OCI-LY1 (cell line): ENCODE measurements around the gene TTLL10.

ENCODE experiments used
- H2AFZ ChIP-seq: fragments of 200-600 bp; sonication (generic), shearing (Covaris generic); 2 replicates; pipeline ENCODE4 v1.6.0; 2014; ENCODE audit warnings: antibody characterized with exemption, mild to moderate bottlenecking, low read length
- H3F3A ChIP-seq: fragments of 200-600 bp; sonication (generic), shearing (Covaris generic); 2 replicates; pipeline ENCODE4 v1.6.0; 2014; ENCODE audit warnings: mild to moderate bottlenecking, antibody characterized with exemption, low read length, moderate library complexity; ENCODE audit not compliant: insufficient read depth
- H3K27ac ChIP-seq: fragments of 200-600 bp; sonication (generic); 2 replicates; pipeline ENCODE4 v1.5.1; 2014; ENCODE audit warnings: low read length, mixed run types, mild to moderate bottlenecking, low read depth; ENCODE audit not compliant: poor library complexity, severe bottlenecking
- H3K27me3 ChIP-seq: fragments of 200-600 bp; sonication (generic); 2 replicates; pipeline ENCODE4 v1.6.0; 2014; ENCODE audit warnings: antibody characterized with exemption, mild to moderate bottlenecking, low read length, moderate library complexity; ENCODE audit not compliant: insufficient read depth
- H3K36me3 ChIP-seq: fragments of 200-600 bp; sonication (generic); 2 replicates; pipeline ENCODE4 v1.6.1; 2014; ENCODE audit warnings: mild to moderate bottlenecking, antibody characterized with exemption, low read length, moderate library complexity, mixed read lengths; ENCODE audit not compliant: insufficient read depth
- H3K4me1 ChIP-seq: fragments of 200-600 bp; sonication (generic); 2 replicates; pipeline ENCODE4 v1.5.1; 2014; ENCODE audit warnings: mild to moderate bottlenecking, low read length, moderate library complexity; ENCODE audit not compliant: insufficient read depth, severe bottlenecking
- H3K4me2 ChIP-seq: fragments of 200-600 bp; sonication (generic), shearing (Covaris generic); 2 replicates; pipeline ENCODE4 v1.6.1; 2014; ENCODE audit warnings: low read length
- H3K4me3 ChIP-seq: fragments of 200-600 bp; sonication (generic); 2 replicates; pipeline ENCODE4 v1.5.1; 2014; ENCODE audit warnings: low read length, low read depth, mild to moderate bottlenecking, mixed read lengths; ENCODE audit not compliant: poor library complexity, severe bottlenecking
- H3K79me2 ChIP-seq: fragments of 200-600 bp; shearing (Covaris generic); 2 replicates; pipeline ENCODE4 v1.6.1; 2016; ENCODE audit warnings: mixed run types, low read length, mixed read lengths; ENCODE audit not compliant: insufficient read depth
- H3K9ac ChIP-seq: fragments of 200-600 bp; sonication (generic), shearing (Covaris generic); 2 replicates; pipeline ENCODE4 v1.6.1; 2014; ENCODE audit warnings: mild to moderate bottlenecking, low read length, mixed read lengths
- H3K9me2 ChIP-seq: fragments of 200-600 bp; sonication (generic), shearing (Covaris generic); 2 replicates; pipeline ENCODE4 v1.6.1; 2014; ENCODE audit warnings: low read depth, mild to moderate bottlenecking, low read length, mixed read lengths
- H3K9me3 ChIP-seq: fragments of 200-600 bp; shearing (Covaris generic); 2 replicates; pipeline ENCODE4 v1.6.1; 2014; ENCODE audit warnings: low read length, mixed read lengths
- H4K20me1 ChIP-seq: fragments of 200-600 bp; sonication (generic), shearing (Covaris generic); 2 replicates; pipeline ENCODE4 v1.6.0; 2016; ENCODE audit warnings: mild to moderate bottlenecking, low read length; ENCODE audit not compliant: insufficient read depth
- CTCF ChIP-seq: fragments of 200-600 bp; sonication (generic), shearing (Covaris generic); IDR thresholded peaks from 2 replicates; pipeline ENCODE4 v1.5.1; 2017; ENCODE audit warnings: mild to moderate bottlenecking, antibody characterized with exemption, low read length, moderate library complexity, mixed read lengths
- EZH2 ChIP-seq: fragments of 200-600 bp; sonication (generic), shearing (Covaris generic); IDR thresholded peaks from 2 replicates; pipeline ENCODE4 v1.8.0; 2017; ENCODE audit warnings: borderline replicate concordance, mixed run types, mild to moderate bottlenecking, antibody characterized with exemption, low read length, moderate library complexity, mixed read lengths

The TTLL10 gene

GRCh38 chr1:1145547-1145914, 28.1 kb upstream of the TTLL10 start:
- Histone ChIP-seq H3F3A (no peaks in the 10 kb centered on the region), H3K27ac (no peak overlapping the region), H2AFZ (no peak overlapping the region), H3K27me3 (peaks cover 12% of the 10 kb centered on the region; the same call in 1 of the 2 replicates), H3K4me3 (no peak overlapping the region), H3K9ac (no peak overlapping the region), H3K9me2 (no peaks in the 10 kb centered on the region), H3K4me2 (no peak overlapping the region), H3K36me3 (no peaks in the 10 kb centered on the region), H3K79me2 (no peaks in the 10 kb centered on the region), H3K9me3 (no peaks in the 10 kb centered on the region), H4K20me1 (no peaks in the 10 kb centered on the region), H3K4me1 (peaks cover 10% of the 10 kb centered on the region)
- TF ChIP-seq EZH2 (no peak), CTCF (no peak)

GRCh38 chr1:1146026-1146425, 27.7 kb upstream of the TTLL10 start:
- H4K20me1 ChIP-seq = no peaks in the 10 kb centered on the region
- no peaks in the 10 kb centered on the region for H3K9me2 ChIP-seq
- peaks cover 12% of the 10 kb centered on the region; the same call in 1 of the 2 replicates for H3K27me3 ChIP-seq
- H3K4me3 ChIP-seq = no peak overlapping the region
- H3K9ac ChIP-seq = no peak overlapping the region
- H3K4me2 ChIP-seq = no peak overlapping the region
- H3K27ac ChIP-seq = no peak overlapping the region
- H3F3A ChIP-seq = no peaks in the 10 kb centered on the region
- TF ChIP-seq EZH2 (no peak), CTCF (no peak)
- H3K79me2 ChIP-seq = no peaks in the 10 kb centered on the region
- H3K4me1 ChIP-seq = peaks cover 10% of the 10 kb centered on the region
- no peaks in the 10 kb centered on the region for H3K9me3 ChIP-seq
- no peak overlapping the region for H2AFZ ChIP-seq
- H3K36me3 ChIP-seq = no peaks in the 10 kb centered on the region

GRCh38 chr1:1146596-1146995, 27.1 kb upstream of the TTLL10 start:
- H3K9me3 ChIP-seq = no peaks in the 10 kb centered on the region
- no peak overlapping the region for H3K27ac ChIP-seq
- H3K4me3 ChIP-seq = no peak overlapping the region
- H3K9ac ChIP-seq = no peak overlapping the region
- H3K36me3 ChIP-seq = no peaks in the 10 kb centered on the region
- TF ChIP-seq EZH2 (no peak), CTCF (no peak)
- no peak overlapping the region for H2AFZ ChIP-seq
- no peaks in the 10 kb centered on the region for H4K20me1 ChIP-seq
- no peaks in the 10 kb centered on the region for H3K9me2 ChIP-seq
- H3F3A ChIP-seq = no peaks in the 10 kb centered on the region
- no peaks in the 10 kb centered on the region for H3K79me2 ChIP-seq
- H3K4me1 ChIP-seq = peaks cover 10% of the 10 kb centered on the region
- H3K27me3 ChIP-seq = peaks cover 12% of the 10 kb centered on the region; the same call in 1 of the 2 replicates
- H3K4me2 ChIP-seq = no peak overlapping the region
